ENCODE measurements around the gene ACTL9.

DNA sequence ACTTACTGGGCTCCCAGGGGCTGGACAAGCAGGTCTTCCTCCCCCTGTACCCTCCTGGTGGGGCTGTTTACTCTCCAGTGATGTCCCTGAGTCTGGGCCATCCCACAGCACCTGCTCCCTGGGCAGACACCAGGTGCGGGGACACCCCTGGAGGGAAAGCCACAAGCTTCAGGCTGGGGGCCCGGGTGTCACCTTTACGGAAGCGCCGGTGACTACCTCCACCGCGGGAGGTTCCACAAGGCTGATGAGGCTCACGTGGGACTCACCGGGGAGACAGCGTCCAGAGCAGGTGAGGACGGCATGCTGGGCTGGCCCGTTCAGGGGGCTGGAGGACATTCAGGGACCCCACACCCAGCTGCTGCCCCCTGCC lies 43.3 kb downstream of the ACTL9 start:
- TF ChIP-seq CTCF (IDR thresholded peaks at IDR 0.05) (no peak), POLR2AphosphoS5 (IDR thresholded peaks at IDR 0.05; ENCODE audit: low read depth, low read length) (no peak), EZH2phosphoT487 (IDR thresholded peaks at IDR 0.05; ENCODE audit: borderline replicate concordance, low read depth) (no peak), CHD2 (IDR thresholded peaks at IDR 0.05; ENCODE audit: low read length, partially characterized antibody) (no peak), SIN3A (IDR thresholded peaks at IDR 0.05; ENCODE audit: borderline replicate concordance, low read depth, low read length) (no peak), NRF1 (IDR thresholded peaks at IDR 0.05; ENCODE audit: low read depth, low read length) (no peak), USF1 (IDR thresholded peaks at IDR 0.05; ENCODE audit: borderline replicate concordance, low read depth) (no peak), GABPA (IDR thresholded peaks at IDR 0.05; ENCODE audit: low read depth) (no peak), PBX3 (IDR thresholded peaks at IDR 0.05) (no peak), JUND (IDR thresholded peaks at IDR 0.05) (no peak), FOXM1 (IDR thresholded peaks at IDR 0.05; ENCODE audit: low read depth) (no peak)
- TF ChIP-seq, protein P1, sequence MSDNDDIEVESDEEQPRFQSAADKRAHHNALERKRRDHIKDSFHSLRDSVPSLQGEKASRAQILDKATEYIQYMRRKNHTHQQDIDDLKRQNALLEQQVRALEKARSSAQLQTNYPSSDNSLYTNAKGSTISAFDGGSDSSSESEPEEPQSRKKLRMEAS (IDR thresholded peaks at IDR 0.05; ENCODE audit: low read depth): no peak

All from SK-N-SH (cell line).